PC-3 (cell line): ENCODE data around the gene OR10G8. TPM values are rescaled to one million over a fixed set of nuclear protein-coding genes. Genes with fewer than 3 reads are reported as not detected.
A peak's percentile ranks its signal among the peaks of the same experiment; 100 is the strongest.

Experiments used
- ATAC-seq: fragments of 200-7000 bp; cut with Tn5 transposase; 2 replicates; pipeline ENCODE4 v1.9.1; 2020; ENCODE audit warnings: mild to moderate bottlenecking, moderate library complexity
- BruUV-seq: library from RNA; stranded (reverse); fragments of 400-500 nt; replicated peaks from 2 replicates; lab custom pipeline; 2021; lab: Mats Ljungman, UMichigan
- CTCF ChIA-PET: fragments of 300-600 bp; sonication (Branson Sonifier 250); formaldehyde crosslinking; loops from one replicate; lab custom pipeline; 2022; ENCODE audit warnings: antibody characterized with exemption; lab: Charles Lee
- POLR2A ChIA-PET: fragments of 300-600 bp; sonication (Branson Sonifier 250); formaldehyde crosslinking; loops from one replicate; lab custom pipeline; 2022; ENCODE audit warnings: antibody characterized with exemption; ENCODE audit not compliant: unreplicated experiment; lab: Charles Lee
- DNase-seq: peaks from one replicate; pipeline ENCODE4 v3.0.0-alpha.2; 2015
- H2AFZ ChIP-seq: fragments of 300-600 bp; sonication (generic); 2 replicates; pipeline ENCODE4 v1.6.0; 2016; ENCODE audit warnings: antibody characterized with exemption, low read length
- H3F3A ChIP-seq: fragments of 300-600 bp; sonication (generic); one replicate; pipeline ENCODE4 v1.6.0; 2017; ENCODE audit warnings: antibody characterized with exemption, low read length, control low read depth, mild to moderate bottlenecking; ENCODE audit not compliant: unreplicated experiment
- H3K27ac ChIP-seq: fragments of 300-600 bp; sonication (generic); 2 replicates; pipeline ENCODE4 v1.5.1; 2016; ENCODE audit warnings: mild to moderate bottlenecking, low read length
- H3K27me3 ChIP-seq: fragments of 300-600 bp; sonication (generic); 2 replicates; pipeline ENCODE4 v1.6.1; 2016; ENCODE audit warnings: low read length, mixed read lengths
- H3K36me3 ChIP-seq: fragments of 300-600 bp; sonication (generic); 2 replicates; pipeline ENCODE4 v1.6.1; 2016; ENCODE audit warnings: low read depth, mixed run types, low read length, mixed read lengths
- H3K4me1 ChIP-seq: fragments of 300-600 bp; sonication (generic); 2 replicates; pipeline ENCODE4 v1.5.1; 2016; ENCODE audit warnings: low read length; ENCODE audit not compliant: insufficient read depth
- H3K4me2 ChIP-seq: fragments of 300-600 bp; sonication (generic); 2 replicates; pipeline ENCODE4 v1.6.0; 2016; ENCODE audit warnings: low read length
- H3K4me3 ChIP-seq: fragments of 300-600 bp; sonication (generic); 2 replicates; pipeline ENCODE4 v1.5.1; 2016; ENCODE audit warnings: mild to moderate bottlenecking, low read length, mixed read lengths
- H3K79me2 ChIP-seq: fragments of 300-600 bp; sonication (generic); 2 replicates; pipeline ENCODE4 v1.6.1; 2017; ENCODE audit warnings: low read length, mixed read lengths
- H3K9ac ChIP-seq: fragments of 300-600 bp; sonication (generic); 2 replicates; pipeline ENCODE4 v1.6.0; 2016; ENCODE audit warnings: mild to moderate bottlenecking, low read length
- H3K9me2 ChIP-seq: fragments of 300-600 bp; sonication (generic); replicated peaks from 2 replicates; pipeline ENCODE4 v1.6.1; 2016; ENCODE audit warnings: mixed run types, low read length, mixed read lengths
- H3K9me3 ChIP-seq: fragments of 300-600 bp; sonication (generic); 2 replicates; pipeline ENCODE4 v1.6.1; 2016; ENCODE audit warnings: low read length, mixed read lengths
- H4K20me1 ChIP-seq: fragments of 300-600 bp; sonication (generic); 2 replicates; pipeline ENCODE4 v1.6.1; 2016; ENCODE audit warnings: low read length, mixed read lengths
- CTCF ChIP-seq: fragments of 300-600 bp; sonication (generic); conservative IDR thresholded peaks from 2 replicates; pipeline ENCODE4 v1.5.1; 2017; ENCODE audit warnings: antibody characterized with exemption, low read depth, mild to moderate bottlenecking, low read length
- EZH2 ChIP-seq: fragments of 300-600 bp; sonication (generic); IDR thresholded peaks from one replicate; pipeline ENCODE4 v1.6.1; 2017; ENCODE audit warnings: antibody characterized with exemption, mild to moderate bottlenecking, low read length; ENCODE audit not compliant: unreplicated experiment
- EZH2phosphoT487 ChIP-seq: fragments of 300-600 bp; sonication (generic); IDR thresholded peaks from 2 replicates; pipeline ENCODE4 v1.6.1; 2018; ENCODE audit warnings: mild to moderate bottlenecking, antibody characterized with exemption, low read length, borderline replicate concordance
- intact Hi-C: fragments of 100-400 bp; cut with micrococcal nuclease; formaldehyde crosslinking; loops from 2 replicates; pipeline ENCODE4 v1.9.0; 2023
- total RNA-seq: library from RNA; depleted of rRNA; stranded (reverse); fragments of >200 nt; gene quantifications from 2 replicates; pipeline ENCODE4 v1.2.3, GENCODE V29; 2014

The OR10G8 gene
- total RNA-seq, 1 experiment from 2014 or later = not detected

GRCh38 chr11:124074554-124074953, 48.0 kb downstream of the OR10G8 start:
- H3F3A ChIP-seq = no peaks in the 10 kb centered on the region
- H3K4me1 ChIP-seq = no peaks in the 10 kb centered on the region
- no peak for DNase-seq
- peaks cover 57% of the 10 kb centered on the region for H3K27me3 ChIP-seq
- intact Hi-C loops = no loop called here
- ChIA-PET POLR2A (no interaction called here), CTCF (no interaction called here)
- no peak overlapping the region for H3K27ac ChIP-seq
- TF ChIP-seq EZH2 (no peak), EZH2phosphoT487 (no peak), CTCF (no peak)
- H4K20me1 ChIP-seq = no peaks in the 10 kb centered on the region
- ATAC-seq = no peak
- no peak overlapping the region for H3K4me2 ChIP-seq
- no peaks in the 10 kb centered on the region for H3K9me2 ChIP-seq
- no peak overlapping the region for H3K4me3 ChIP-seq
- no peaks in the 10 kb centered on the region for H3K79me2 ChIP-seq
- no TSS peak for BruUV-seq
- H2AFZ ChIP-seq = no peak overlapping the region
- no peaks in the 10 kb centered on the region for H3K9me3 ChIP-seq
- H3K36me3 ChIP-seq = no peaks in the 10 kb centered on the region
- H3K9ac ChIP-seq = no peak overlapping the region

GRCh38 chr11:124075492-124075840, 48.9 kb downstream of the OR10G8 start:
- Histone ChIP-seq H3K79me2 (no peaks in the 10 kb centered on the region), H3K27ac (no peak overlapping the region), H4K20me1 (no peaks in the 10 kb centered on the region), H3F3A (no peaks in the 10 kb centered on the region), H3K4me2 (no peak overlapping the region), H3K4me3 (no peak overlapping the region), H2AFZ (no peak overlapping the region), H3K27me3 (peaks cover 64% of the 10 kb centered on the region), H3K9me3 (no peaks in the 10 kb centered on the region), H3K9me2 (no peaks in the 10 kb centered on the region), H3K4me1 (peaks cover 2% of the 10 kb centered on the region), H3K9ac (no peak overlapping the region), H3K36me3 (no peaks in the 10 kb centered on the region)
- ChIA-PET POLR2A (no interaction called here), CTCF (no interaction called here)
- intact Hi-C loops = no loop called here
- ATAC-seq (no peak), DNase-seq (no peak)
- BruUV-seq = no TSS peak
- no peak for TF ChIP-seq EZH2
- TF ChIP-seq EZH2phosphoT487 = no peak

- no peaks in the 10 kb centered on the region for H3K9me3 ChIP-seq
- no peaks in the 10 kb centered on the region for H3K9me2 ChIP-seq
- TF ChIP-seq EZH2phosphoT487 (no peak; the same call in 1 of the 2 replicates), CTCF (no peak), EZH2 (no peak)
- DNase-seq = no peak
- ATAC-seq = peak; percentile 25; the same call in 1 of the 2 replicates
- no peaks in the 10 kb centered on the region for H4K20me1 ChIP-seq
- ChIA-PET POLR2A (no interaction called here), CTCF (no interaction called here)
- peaks cover 8% of the 10 kb centered on the region for H3K4me1 ChIP-seq
- no peak overlapping the region for H3K27ac ChIP-seq
- peak overlapping the region; percentile 30; the same call in 1 of the 2 replicates for H3K4me3 ChIP-seq
- intact Hi-C loops = no loop called here
- H3K4me2 ChIP-seq = peak overlapping the region; percentile 36
- H3F3A ChIP-seq = no peaks in the 10 kb centered on the region
- peak overlapping the region; percentile 3; the same call in 1 of the 2 replicates for H2AFZ ChIP-seq
- BruUV-seq = no TSS peak
- H3K79me2 ChIP-seq = no peaks in the 10 kb centered on the region
- no peak overlapping the region for H3K9ac ChIP-seq
- H3K36me3 ChIP-seq = no peaks in the 10 kb centered on the region
- peaks cover 66% of the 10 kb centered on the region for H3K27me3 ChIP-seq
These were observed 49.4 kb downstream of the OR10G8 start for GRCh38 chr11:124075841-124076651.
